HL-60 (cell line): Measurements from ENCODE around the gene CENPM.

ENCODE experiments used
- DNase-seq, 2 experiments: peaks; one replicate each; pipeline ENCODE4 v3.0.0-alpha.2; 2010 to 2020; ENCODE audit warnings: low read depth in 1 of 2, low spot score in 1 of 2
- H3K27ac ChIP-seq: fragments of 250-450 bp; sonication (Bioruptor Pico); replicated peaks from 2 replicates; pipeline ENCODE4 v1.5.1; 2020; ENCODE audit warnings: mild to moderate bottlenecking, moderate library complexity
- H3K27me3 ChIP-seq: fragments of 250-450 bp; sonication (Bioruptor Pico); 2 replicates; pipeline ENCODE4 v1.5.1; 2021; ENCODE audit warnings: mild to moderate bottlenecking, moderate library complexity; ENCODE audit not compliant: insufficient read depth, poor library complexity, severe bottlenecking
- H3K4me3 ChIP-seq: replicated peaks from 2 replicates; pipeline ENCODE4 v1.5.1; 2011; ENCODE audit warnings: mild to moderate bottlenecking, control low read depth, low read length; ENCODE audit not compliant: insufficient read depth
- CTCF ChIP-seq: IDR thresholded peaks from one replicate; pipeline ENCODE4 v1.5.1; 2011; ENCODE audit warnings: low read length, control low read depth, inconsistent platforms; ENCODE audit not compliant: insufficient read depth
- GABPA ChIP-seq: IDR thresholded peaks from 2 replicates; pipeline ENCODE4 v1.6.1; 2012; ENCODE audit warnings: low read depth
- POLR2AphosphoS5 ChIP-seq: IDR thresholded peaks from 2 replicates; pipeline ENCODE4 v1.6.1; 2012; ENCODE audit warnings: low read depth
- REST ChIP-seq: IDR thresholded peaks from 2 replicates; pipeline ENCODE4 v1.6.1; 2012; ENCODE audit warnings: low read depth; ENCODE audit not compliant: insufficient replicate concordance
- SPI1 ChIP-seq: IDR thresholded peaks from 2 replicates; pipeline ENCODE4 v1.6.1; 2012; ENCODE audit warnings: low read depth, mild to moderate bottlenecking, borderline replicate concordance

Gene CENPM

GRCh38 chr22:41966607-41967240 lies 19.8 kb upstream of the CENPM start:
- TF ChIP-seq CTCF (peak; percentile 23), POLR2AphosphoS5 (no peak)
- Histone ChIP-seq H3K4me3 (no peak overlapping the region), H3K27ac (no peak overlapping the region), H3K27me3 (no peaks in the 10 kb centered on the region)
- peak; percentile 70 to 74 for DNase-seq

- Histone ChIP-seq H3K27ac (no peak overlapping the region), H3K27me3 (no peaks in the 10 kb centered on the region), H3K4me3 (no peak overlapping the region)
- no peak for DNase-seq
- TF ChIP-seq REST (no peak), CTCF (no peak), GABPA (no peak), SPI1 (no peak), POLR2AphosphoS5 (no peak)
These were observed 19.3 kb upstream of the CENPM start for GRCh38 chr22:41966225-41966606.

- Histone ChIP-seq H3K4me3 (no peak overlapping the region), H3K27ac (no peak overlapping the region), H3K27me3 (no peaks in the 10 kb centered on the region)
- TF ChIP-seq GABPA (no peak), REST (no peak), POLR2AphosphoS5 (no peak), SPI1 (no peak), CTCF (no peak)
- no peak for DNase-seq
These were observed 17.1 kb upstream of the CENPM start for GRCh38 chr22:41964112-41964491.

GRCh38 chr22:41963453-41964111 lies 16.6 kb upstream of the CENPM start:
- Histone ChIP-seq H3K27me3 (no peaks in the 10 kb centered on the region), H3K4me3 (no peak overlapping the region), H3K27ac (no peak overlapping the region)
- peak in 1 of 2 experiments; percentile 21 for DNase-seq
- TF ChIP-seq REST (no peak), SPI1 (no peak), GABPA (no peak), POLR2AphosphoS5 (no peak), CTCF (no peak)
